ENCODE data around the gene OLIG1.

The OLIG1 gene

DNA sequence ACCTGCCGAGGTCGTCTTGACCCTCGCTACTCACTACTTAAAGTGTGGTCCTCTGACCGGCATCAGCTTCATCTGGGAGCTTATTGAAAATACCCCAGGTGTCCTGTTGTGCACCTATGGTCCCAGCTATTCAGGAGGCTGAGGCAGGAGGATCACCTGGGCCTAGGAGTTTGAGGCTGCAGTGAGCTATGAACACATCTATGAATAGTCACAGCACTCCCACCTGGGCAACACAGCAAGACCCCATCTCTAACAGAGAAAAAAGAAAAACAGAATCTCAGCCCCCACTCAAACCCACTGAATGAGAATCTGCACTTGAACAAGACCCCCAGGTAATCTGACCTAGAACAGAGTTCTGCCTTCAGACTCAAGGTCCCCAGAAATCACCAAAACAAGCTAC lies 8.7 kb upstream of the OLIG1 start:
- TF ChIP-seq, protein P1, sequence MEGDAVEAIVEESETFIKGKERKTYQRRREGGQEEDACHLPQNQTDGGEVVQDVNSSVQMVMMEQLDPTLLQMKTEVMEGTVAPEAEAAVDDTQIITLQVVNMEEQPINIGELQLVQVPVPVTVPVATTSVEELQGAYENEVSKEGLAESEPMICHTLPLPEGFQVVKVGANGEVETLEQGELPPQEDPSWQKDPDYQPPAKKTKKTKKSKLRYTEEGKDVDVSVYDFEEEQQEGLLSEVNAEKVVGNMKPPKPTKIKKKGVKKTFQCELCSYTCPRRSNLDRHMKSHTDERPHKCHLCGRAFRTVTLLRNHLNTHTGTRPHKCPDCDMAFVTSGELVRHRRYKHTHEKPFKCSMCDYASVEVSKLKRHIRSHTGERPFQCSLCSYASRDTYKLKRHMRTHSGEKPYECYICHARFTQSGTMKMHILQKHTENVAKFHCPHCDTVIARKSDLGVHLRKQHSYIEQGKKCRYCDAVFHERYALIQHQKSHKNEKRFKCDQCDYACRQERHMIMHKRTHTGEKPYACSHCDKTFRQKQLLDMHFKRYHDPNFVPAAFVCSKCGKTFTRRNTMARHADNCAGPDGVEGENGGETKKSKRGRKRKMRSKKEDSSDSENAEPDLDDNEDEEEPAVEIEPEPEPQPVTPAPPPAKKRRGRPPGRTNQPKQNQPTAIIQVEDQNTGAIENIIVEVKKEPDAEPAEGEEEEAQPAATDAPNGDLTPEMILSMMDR (IDR thresholded peaks at IDR 0.05; ENCODE audit: low read depth, low read length), result no peak
- no peaks in the 10 kb centered on the region for H3K9me3 ChIP-seq
- H3K4me3 ChIP-seq (ENCODE audit: low read depth, low read length), result no peak overlapping the region
- no peaks in the 10 kb centered on the region for H3K4me1 ChIP-seq
- no peak for DNase-seq
- no peaks in the 10 kb centered on the region for H3K36me3 ChIP-seq
- peaks cover 64% of the 10 kb centered on the region for H3K27me3 ChIP-seq

DNA sequence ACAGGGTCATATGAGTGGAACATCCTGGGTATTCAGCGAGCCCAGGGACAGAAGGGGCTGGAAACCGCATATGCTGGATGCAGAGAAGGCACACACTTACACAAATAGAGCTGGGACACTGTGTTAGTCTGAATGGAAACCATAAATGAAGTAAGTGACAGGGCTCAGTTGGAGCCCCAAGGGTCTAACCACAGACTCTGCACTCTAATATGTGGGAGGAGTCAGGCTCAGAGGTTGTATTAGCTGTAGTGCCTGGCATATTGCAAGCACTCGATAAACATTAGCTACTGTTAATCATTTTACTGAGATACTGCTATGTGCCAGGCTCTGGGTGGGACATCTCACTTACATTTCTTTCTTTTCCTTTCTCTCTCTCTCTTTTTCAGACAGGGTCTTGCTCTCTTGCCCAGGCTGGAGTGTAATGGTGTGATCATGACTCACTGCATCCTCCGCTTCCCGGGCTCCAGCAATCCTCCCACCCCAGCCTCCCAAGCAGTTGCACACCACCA lies 6.5 kb upstream of the OLIG1 start:
- Histone ChIP-seq H3K27me3 (peaks cover 72% of the 10 kb centered on the region), H3K4me1 (no peaks in the 10 kb centered on the region)

DNA sequence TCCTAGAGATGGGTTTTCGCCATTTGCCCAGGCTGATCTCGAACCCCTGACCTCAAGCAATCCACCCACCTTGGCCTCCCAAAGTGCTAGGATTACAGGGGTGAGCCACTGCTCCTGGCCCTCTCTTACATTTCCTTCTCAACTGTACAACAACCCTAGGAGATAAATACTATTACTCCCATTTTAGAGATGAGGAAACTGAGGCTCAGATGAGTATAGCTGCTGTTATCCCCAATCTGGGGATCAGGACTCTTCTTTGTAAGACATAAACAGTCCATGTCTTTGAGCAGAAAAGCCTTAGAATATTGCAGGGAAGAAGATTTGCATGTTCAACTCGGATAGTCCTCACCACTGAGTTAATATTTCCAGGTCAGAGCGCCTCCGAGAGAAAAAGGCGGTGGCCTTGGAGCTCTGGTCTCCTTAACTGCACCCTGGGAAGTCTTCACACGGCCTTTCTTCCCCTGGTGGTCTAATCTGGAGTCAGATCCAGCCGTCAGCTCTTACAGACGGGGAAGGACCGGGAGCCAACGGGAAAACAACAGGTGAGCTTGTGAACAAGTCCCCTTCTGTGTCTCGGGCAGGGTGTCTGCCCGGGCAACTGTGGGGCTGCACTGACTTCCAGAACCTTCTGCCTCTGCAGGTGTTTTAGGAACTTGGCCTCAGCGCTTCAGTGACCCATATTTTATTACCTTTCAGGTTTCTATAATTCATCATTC lies 5.9 kb upstream of the OLIG1 start:
- TF ChIP-seq, protein P1 (IDR thresholded peaks at IDR 0.05; ENCODE audit: low read depth, low read length), result no peak
- Histone ChIP-seq H3K9me3 (no peaks in the 10 kb centered on the region), H3K4me3 (ENCODE audit: low read depth, low read length) (no peak overlapping the region), H3K27me3 (peaks cover 72% of the 10 kb centered on the region), H3K36me3 (no peaks in the 10 kb centered on the region), H3K4me1 (no peaks in the 10 kb centered on the region)
- DNase-seq, result no peak

More for the DNA sequence above, 6.5 kb upstream of the OLIG1 start:
- TF ChIP-seq, protein P1 (IDR thresholded peaks at IDR 0.05; ENCODE audit: low read depth, low read length), result no peak
- no peak for DNase-seq
- H3K9me3 ChIP-seq, result no peaks in the 10 kb centered on the region
- no peaks in the 10 kb centered on the region for H3K36me3 ChIP-seq
- no peak overlapping the region for H3K4me3 ChIP-seq (ENCODE audit: low read depth, low read length)

DNA sequence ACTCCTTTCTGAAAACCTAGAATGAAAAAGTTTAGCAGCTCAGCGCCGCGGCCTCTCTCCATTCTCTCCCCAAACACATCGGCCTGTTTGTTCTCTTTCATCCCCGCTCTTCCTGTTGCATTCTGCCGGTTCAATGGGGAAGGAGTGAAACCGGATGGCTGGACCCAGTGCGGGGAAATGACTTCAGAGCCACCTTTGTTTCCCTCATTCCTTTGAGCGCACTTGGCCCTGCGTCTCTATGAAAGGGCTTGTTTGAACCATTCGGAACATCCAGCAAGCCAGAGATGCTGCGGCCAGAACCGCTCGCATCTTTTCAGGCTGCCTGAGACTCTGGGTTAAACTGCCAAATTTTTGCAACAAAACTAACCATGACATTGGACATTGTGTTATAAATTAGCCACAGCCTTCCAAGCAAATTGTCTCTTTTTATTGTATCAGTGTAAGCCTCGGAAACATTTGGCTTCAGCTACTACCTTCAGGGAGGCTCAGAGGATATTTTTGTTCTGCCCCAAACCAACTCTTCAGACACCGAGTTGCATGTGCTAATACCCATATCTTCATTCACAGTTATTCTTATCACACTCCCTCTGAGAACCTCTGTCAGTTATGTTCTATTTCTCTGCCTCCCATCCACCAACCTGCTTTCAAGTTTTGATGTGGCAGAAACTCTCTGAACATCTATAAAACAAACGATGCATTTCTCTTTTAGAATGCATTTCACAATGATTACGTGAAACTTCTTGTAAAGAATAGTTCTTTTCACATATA lies 5.1 kb upstream of the OLIG1 start:
- Histone ChIP-seq H3K36me3 (no peaks in the 10 kb centered on the region), H3K4me3 (ENCODE audit: low read depth, low read length) (no peak overlapping the region), H3K9me3 (peaks cover 1% of the 10 kb centered on the region; the same call in 1 of the 2 replicates), H3K4me1 (no peaks in the 10 kb centered on the region), H3K27me3 (peaks cover 70% of the 10 kb centered on the region)
- no peak for DNase-seq
- TF ChIP-seq, protein P1 (IDR thresholded peaks at IDR 0.05; ENCODE audit: low read depth, low read length), result no peak

DNA sequence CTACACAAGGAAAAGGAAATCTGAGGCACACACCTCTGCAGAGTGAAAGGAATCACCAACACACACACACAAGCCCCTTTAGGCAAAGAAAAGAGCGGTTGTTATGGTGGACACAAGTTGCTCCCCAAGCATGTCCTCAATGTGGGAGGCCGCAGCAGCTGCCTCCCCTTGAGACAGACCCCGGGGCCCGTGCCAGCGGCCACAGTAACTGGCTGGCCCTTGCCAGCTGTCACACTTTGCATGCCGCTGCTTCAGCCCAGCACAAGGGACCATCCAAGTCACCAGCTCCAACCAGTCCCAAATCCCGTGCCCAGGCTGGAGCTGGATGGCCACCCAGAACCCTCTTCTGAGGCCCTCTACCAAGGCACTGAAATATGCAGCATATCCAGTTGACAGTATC lies 2.9 kb upstream of the OLIG1 start:
- peaks cover 3% of the 10 kb centered on the region; the same call in 1 of the 2 replicates for H3K9me3 ChIP-seq
- TF ChIP-seq, protein P1 (IDR thresholded peaks at IDR 0.05; ENCODE audit: low read depth, low read length), result no peak
- no peaks in the 10 kb centered on the region for H3K4me1 ChIP-seq
- H3K4me3 ChIP-seq (ENCODE audit: low read depth, low read length), result no peak overlapping the region
- peaks cover 73% of the 10 kb centered on the region for H3K27me3 ChIP-seq
- DNase-seq, result no peak
- H3K36me3 ChIP-seq, result no peaks in the 10 kb centered on the region
